H1 (cell line): ENCODE results near the gene RITA1. TPM values are rescaled to one million over a fixed set of nuclear protein-coding genes. Genes with fewer than 3 reads are reported as not detected.

Source experiments
- CTCF ChIA-PET: fragments of 300-600 bp; sonication (Branson Sonifier 250); formaldehyde crosslinking; loops from one replicate; lab custom pipeline; 2021; ENCODE audit not compliant: partially characterized antibody; lab: Charles Lee
- POLR2A ChIA-PET: fragments of 300-600 bp; sonication (Branson Sonifier 250); formaldehyde crosslinking; loops from one replicate; lab custom pipeline; 2021; ENCODE audit warnings: inconsistent platforms; ENCODE audit not compliant: partially characterized antibody; lab: Charles Lee
- DNase-seq, 2 experiments: peaks; one replicate each; pipeline versions ENCODE4 v3.0.0 to v3.0.0-alpha.2; 2010 to 2022; ENCODE audit warnings: low spot score in 2 of 2, low read depth in 1 of 2, mixed read lengths in 1 of 2
- FAIRE-seq: peaks from 2 replicates; lab custom pipeline; 2011; peaks lifted over from hg19 to GRCh38; lab: Jason Lieb, UNC
- H2AFZ ChIP-seq: 2 replicates; pipeline ENCODE4 v1.8.1; 2012; ENCODE audit warnings: low read length, inconsistent platforms
- H2AK5ac ChIP-seq: 2 replicates; pipeline ENCODE4 v1.6.1; 2013; ENCODE audit warnings: low read depth, low read length
- H2BK120ac ChIP-seq: replicated peaks from 2 replicates; pipeline ENCODE3; 2013; ENCODE audit warnings: low read depth, low read length, inconsistent platforms
- H2BK12ac ChIP-seq: 2 replicates; pipeline ENCODE4 v1.6.1; 2013; ENCODE audit warnings: low read depth, low read length
- H2BK15ac ChIP-seq: 2 replicates; pipeline ENCODE4 v1.6.1; 2013; ENCODE audit warnings: low read length
- H2BK20ac ChIP-seq: 2 replicates; pipeline ENCODE4 v1.6.1; 2013; ENCODE audit warnings: low read length
- H2BK5ac ChIP-seq: 2 replicates; pipeline ENCODE4 v1.6.1; 2013; ENCODE audit warnings: low read depth, low read length
- H3K14ac ChIP-seq: 2 replicates; pipeline ENCODE4 v1.6.1; 2013; ENCODE audit warnings: inconsistent platforms; ENCODE audit not compliant: insufficient read length
- H3K18ac ChIP-seq: 2 replicates; pipeline ENCODE4 v1.6.1; 2013; ENCODE audit warnings: low read length; ENCODE audit errors: extremely low read depth
- H3K23ac ChIP-seq: 2 replicates; pipeline ENCODE4 v1.6.1; 2013; ENCODE audit warnings: inconsistent platforms; ENCODE audit not compliant: insufficient read length
- H3K23me2 ChIP-seq: 2 replicates; pipeline ENCODE4 v1.6.1; 2013; ENCODE audit warnings: low read depth, low read length
- H3K27ac ChIP-seq: 2 replicates; pipeline ENCODE4 v1.6.1; 2011; ENCODE audit warnings: low read depth, low read length, inconsistent platforms
- H3K27me3 ChIP-seq, 4 experiments: replicated peaks in 1 of 4; 1 replicate in 1 of 4; 2 replicates in 3 of 4; pipeline versions ENCODE4 v1.6.1 to v1.8.1; 2011 to 2013; ENCODE audit warnings: low read length in 3 of 4, mild to moderate bottlenecking in 3 of 4, inconsistent platforms in 2 of 4, mixed read lengths in 2 of 4, moderate library complexity in 1 of 4; ENCODE audit not compliant: control insufficient read depth in 3 of 4, insufficient read depth in 3 of 4; ENCODE audit errors: extremely low read depth in 1 of 4
- H3K36me3 ChIP-seq, 4 experiments: 2 replicates each; pipeline versions ENCODE4 v1.6.1 to v1.8.1; 2011 to 2013; ENCODE audit warnings: mild to moderate bottlenecking in 4 of 4, low read length in 3 of 4, moderate library complexity in 2 of 4, control low read depth in 1 of 4, inconsistent platforms in 1 of 4; ENCODE audit not compliant: insufficient read depth in 4 of 4, control insufficient read depth in 2 of 4
- H3K4ac ChIP-seq: replicated peaks from 2 replicates; pipeline ENCODE3; 2013; ENCODE audit warnings: low read length, low read depth, mixed read lengths, inconsistent platforms; ENCODE audit not compliant: insufficient read length
- H3K4me1 ChIP-seq, 4 experiments: replicated peaks in 1 of 4; 1 replicate in 1 of 4; 2 replicates in 3 of 4; pipeline versions ENCODE4 v1.6.1 to v1.8.1; 2011 to 2013; ENCODE audit warnings: low read length in 3 of 4, inconsistent platforms in 2 of 4, mixed read lengths in 1 of 4; ENCODE audit not compliant: insufficient read depth in 4 of 4, control insufficient read depth in 3 of 4
- H3K4me2 ChIP-seq, 2 experiments: 2 replicates each; pipeline versions ENCODE4 v1.6.1 to v1.8.1; 2011 to 2013; ENCODE audit warnings: low read depth in 2 of 2, low read length in 2 of 2, control low read depth in 1 of 2, inconsistent platforms in 1 of 2, mild to moderate bottlenecking in 1 of 2; ENCODE audit not compliant: insufficient read depth in 1 of 2
- H3K4me3 ChIP-seq, 4 experiments: fragments of 200-600, 300-600 bp in 1 of 4; sonication (generic), shearing (Covaris generic), sonication (Bioruptor Twin) in 1 of 4; 2 replicates each; pipeline versions ENCODE4 v1.5.1 to v1.8.1; 2011 to 2016; ENCODE audit warnings: low read length in 4 of 4, low read depth in 3 of 4, control low read depth in 2 of 4, inconsistent platforms in 2 of 4, mild to moderate bottlenecking in 2 of 4, mixed read lengths in 1 of 4, moderate library complexity in 1 of 4; ENCODE audit not compliant: insufficient read depth in 2 of 4; ENCODE audit errors: extremely low read depth in 1 of 4
- H3K56ac ChIP-seq: replicated peaks from 2 replicates; pipeline ENCODE3; 2013; ENCODE audit warnings: low read depth, mild to moderate bottlenecking, mixed read lengths, low read length, inconsistent platforms; ENCODE audit not compliant: insufficient read length
- H3K79me1 ChIP-seq: 2 replicates; pipeline ENCODE4 v1.6.1; 2013; ENCODE audit warnings: low read depth, low read length, control low read depth
- H3K79me2 ChIP-seq, 2 experiments: 2 replicates each; pipeline versions ENCODE4 v1.6.1 to v1.8.1; 2012 to 2013; ENCODE audit warnings: low read length in 2 of 2, mild to moderate bottlenecking in 2 of 2, inconsistent platforms in 1 of 2; ENCODE audit not compliant: insufficient read depth in 2 of 2, control insufficient read depth in 1 of 2
- H3K9ac ChIP-seq, 4 experiments: replicated peaks in 1 of 4; 1 replicate in 1 of 4; 2 replicates in 3 of 4; pipeline versions ENCODE4 v1.6.1 to v1.8.1; 2011 to 2013; ENCODE audit warnings: low read depth in 3 of 4, low read length in 3 of 4, control low read depth in 2 of 4, mild to moderate bottlenecking in 2 of 4, moderate library complexity in 2 of 4, inconsistent platforms in 1 of 4; ENCODE audit errors: extremely low read depth in 1 of 4
- H3K9me3 ChIP-seq, 2 experiments: 2 replicates each; pipeline versions ENCODE4 v1.6.1 to v1.8.1; 2012 to 2013; ENCODE audit warnings: mild to moderate bottlenecking in 2 of 2, moderate library complexity in 2 of 2, control low read depth in 1 of 2, inconsistent platforms in 1 of 2, low read depth in 1 of 2, low read length in 1 of 2, mixed read lengths in 1 of 2; ENCODE audit not compliant: insufficient read depth in 2 of 2
- H4K20me1 ChIP-seq, 2 experiments: replicated peaks in 1 of 2; 2 replicates each; pipeline versions ENCODE3 to v1.8.1; 2011 to 2013; ENCODE audit warnings: inconsistent platforms in 2 of 2, low read length in 2 of 2, mild to moderate bottlenecking in 1 of 2; ENCODE audit not compliant: insufficient read depth in 2 of 2, control insufficient read depth in 1 of 2
- H4K5ac ChIP-seq: 2 replicates; pipeline ENCODE4 v1.6.1; 2013; ENCODE audit warnings: low read length, low read depth, mixed read lengths, inconsistent platforms; ENCODE audit not compliant: insufficient read length
- H4K8ac ChIP-seq: 2 replicates; pipeline ENCODE4 v1.8.0; 2013; ENCODE audit warnings: mild to moderate bottlenecking, moderate library complexity, low read length, inconsistent platforms; ENCODE audit not compliant: insufficient read depth; ENCODE audit errors: extremely low read depth
- H4K91ac ChIP-seq: replicated peaks from 2 replicates; pipeline ENCODE3; 2013; ENCODE audit warnings: low read length, mixed read lengths, inconsistent platforms; ENCODE audit not compliant: insufficient read length
- BACH1 ChIP-seq: IDR thresholded peaks from 2 replicates; pipeline ENCODE4 v1.6.1; 2012; ENCODE audit warnings: low read length, improper control_type of control experiment
- CHD1 ChIP-seq: IDR thresholded peaks from 2 replicates; pipeline ENCODE4 v1.6.1; 2012; ENCODE audit warnings: low read depth, low read length, improper control_type of control experiment
- CHD2 ChIP-seq: IDR thresholded peaks from 2 replicates; pipeline ENCODE4 v1.6.1; 2012; ENCODE audit warnings: low read length, improper control_type of control experiment
- EP300 ChIP-seq, 2 experiments: IDR thresholded peaks; 1 replicate in 1 of 2; 2 replicates in 1 of 2; pipeline ENCODE4 v1.6.1; 2011 to 2012; ENCODE audit warnings: low read depth in 2 of 2, low read length in 2 of 2, mild to moderate bottlenecking in 2 of 2, borderline replicate concordance in 1 of 2, inconsistent platforms in 1 of 2, moderate library complexity in 1 of 2
- EZH2 ChIP-seq: fragments of 200-600 bp; sonication (generic); IDR thresholded peaks from 2 replicates; pipeline ENCODE4 v1.7.1; 2012; ENCODE audit warnings: low read depth, mild to moderate bottlenecking, moderate library complexity, low read length, inconsistent platforms; ENCODE audit not compliant: severe bottlenecking
- JUN ChIP-seq: IDR thresholded peaks from 2 replicates; pipeline ENCODE4 v1.6.1; 2011; ENCODE audit warnings: low read depth, mild to moderate bottlenecking, improper control_type of control experiment, low read length
- NANOG ChIP-seq: IDR thresholded peaks from 2 replicates; pipeline ENCODE4 v1.6.1; 2011; ENCODE audit warnings: low read length, low read depth, mild to moderate bottlenecking, inconsistent platforms; ENCODE audit not compliant: insufficient read depth, poor library complexity, severe bottlenecking
- SAP30 ChIP-seq: fragments of 300-600 bp; sonication (generic); IDR thresholded peaks from 2 replicates; pipeline ENCODE4 v1.7.1; 2012; ENCODE audit warnings: low read length, moderate library complexity, mild to moderate bottlenecking, inconsistent platforms; ENCODE audit not compliant: insufficient read depth, insufficient replicate concordance
- SIX5 ChIP-seq: IDR thresholded peaks from 2 replicates; pipeline ENCODE4 v1.6.1; 2011; ENCODE audit warnings: mild to moderate bottlenecking, low read depth, low read length
- SP4 ChIP-seq: IDR thresholded peaks from 2 replicates; pipeline ENCODE4 v1.6.1; 2012; ENCODE audit warnings: low read length, inconsistent platforms
- TBP ChIP-seq: IDR thresholded peaks from 2 replicates; pipeline ENCODE4 v1.6.1; 2011; ENCODE audit warnings: low read depth, low read length, improper control_type of control experiment
- USF2 ChIP-seq: IDR thresholded peaks from 2 replicates; pipeline ENCODE4 v1.6.1; 2011; ENCODE audit warnings: low read length, improper control_type of control experiment
- ZNF274 ChIP-seq: IDR thresholded peaks from 2 replicates; pipeline ENCODE4 v1.7.0; 2012; ENCODE audit warnings: low read length, borderline replicate concordance; ENCODE audit errors: extremely low read depth
- WGBS, 2 experiments: shearing (Covaris generic) in 1 of 2; methylation state at CpG; one replicate each; pipeline versions ENCODE4 v1.1.6 to v1.1.7; 2013 to 2015; ENCODE audit warnings: low lambda C conversion rate in 2 of 2, mixed read lengths in 2 of 2, inconsistent platforms in 1 of 2, low coverage in 1 of 2, missing lambda C conversion rate in 1 of 2; ENCODE audit not compliant: insufficient replicate concordance in 2 of 2, insufficient coverage in 1 of 2, insufficient read length in 1 of 2; ENCODE audit errors: extremely low coverage in 1 of 2, missing lambda C conversion rate in 1 of 2; 5-methylcytosine and 5-hydroxymethylcytosine counted together
- polyA plus RNA-seq, 7 experiments: library from polyadenylated mRNA; depleted of rRNA in 3 of 7; stranded (reverse) in 5 of 7; unstranded in 2 of 7; fragments of >200 nt in 5 of 7; fragments of 200-250 nt in 2 of 7; gene quantifications; 1 replicate in 5 of 7; 2 replicates in 1 of 7; 4 replicates in 1 of 7; pipeline versions ENCODE4 v1.2.1 to v1.2.3, GENCODE V29; 2011 to 2013; ENCODE audit warnings: missing spikeins in 2 of 7, mixed read lengths in 2 of 7
- total RNA-seq: library from RNA; stranded (reverse); fragmentation: NEBNext Ultra II Directional; extraction: Animal tissue kit (Norgen Biotek cat#: 25700); gene quantifications from 2 replicates; pipeline ENCODE4 v1.2.1, GENCODE V29; 2021

The RITA1 gene
- total and polyA plus RNA-seq, 2 of the 8 experiments (the other 6 are each of a cell fraction or from before 2014, with no cell fraction given), result 24.1 to 25.8 TPM

- H3K79me2 ChIP-seq, result no peaks in the 10 kb centered on the region
- no peak overlapping the region for H3K18ac ChIP-seq
- no peak overlapping the region for H3K4me2 ChIP-seq
- H3K79me1 ChIP-seq, result no peaks in the 10 kb centered on the region; the same call in 1 of the 2 replicates
- no peak for FAIRE-seq
- no peak overlapping the region for H2BK20ac ChIP-seq
- ChIA-PET CTCF (interaction anchor here (0.6 to 1.9 kb wide), 11 partner anchors 8 to 215 kb away, joined by 3 to 7 read pairs (median 3); partner anchors contain the start of gene PLBD2), POLR2A (interaction anchor here (0.9 to 3.5 kb wide), 8 partner anchors 9 to 144 kb away, joined by 3 to 30 read pairs (median 4); partner anchors contain the start of genes DDX54, RITA1 and TPCN1)
- H3K56ac ChIP-seq, result no peak overlapping the region
- no peak overlapping the region for H3K27ac ChIP-seq
- peaks cover 0 to 2% of the 10 kb centered on the region in 2 experiments for H4K20me1 ChIP-seq
- 79% methylated on average over 4 of the region's 4 CpGs; no CpG with 5 or more reads in 1 of the 2 experiments for WGBS, 2 experiments
- H3K4ac ChIP-seq, result no peak overlapping the region
- H4K91ac ChIP-seq, result no peak overlapping the region
- H3K23me2 ChIP-seq, result no peaks in the 10 kb centered on the region
- no peak overlapping the region for H2BK12ac ChIP-seq
- H3K14ac ChIP-seq, result no peak overlapping the region
- H3K4me3 ChIP-seq, result no peak overlapping the region
- H3K9me3 ChIP-seq, result no peaks in the 10 kb centered on the region
- H3K9ac ChIP-seq, result no peak overlapping the region
- H2BK15ac ChIP-seq, result no peak overlapping the region
- H3K27me3 ChIP-seq, result no peaks in the 10 kb centered on the region
- H2BK120ac ChIP-seq, result no peak overlapping the region
- no peak overlapping the region for H2BK5ac ChIP-seq
- DNase-seq, result no peak
- H4K5ac ChIP-seq, result no peak overlapping the region
- no peak overlapping the region for H2AFZ ChIP-seq
- peaks cover 0 to 5% (median 0%) of the 10 kb centered on the region in 4 experiments; a peak in 1 of 7 replicates for H3K4me1 ChIP-seq
- no peak overlapping the region for H3K23ac ChIP-seq
- peaks cover 0 to 13% (median 6%) of the 10 kb centered on the region in 4 experiments; a peak in 5 of 8 replicates for H3K36me3 ChIP-seq
- H4K8ac ChIP-seq, result no peak overlapping the region
- H2AK5ac ChIP-seq, result no peak overlapping the region
- TF ChIP-seq NANOG (no peak), CHD1 (no peak), SIX5 (no peak), SAP30 (no peak), SP4 (no peak), TBP (no peak), BACH1 (no peak), ZNF274 (no peak), JUN (no peak), USF2 (no peak), EZH2 (no peak), CHD2 (no peak), EP300 (IDR thresholded peaks at IDR 0.05; ENCODE audit: borderline replicate concordance in 1 of 2, low read depth in 2 of 2, low read length in 2 of 2) (no peak)
Measured at GRCh38 chr12:113194971-113195391, 9.5 kb downstream of the RITA1 start.
